ENCODE data around the gene SLK. TPM values are rescaled to one million over a fixed set of nuclear protein-coding genes. Genes with fewer than 3 reads are reported as not detected.

SLK gene
- total and polyA plus RNA-seq, 12 donors, result 6.7 to 75.4 (median 30.6) TPM

DNA sequence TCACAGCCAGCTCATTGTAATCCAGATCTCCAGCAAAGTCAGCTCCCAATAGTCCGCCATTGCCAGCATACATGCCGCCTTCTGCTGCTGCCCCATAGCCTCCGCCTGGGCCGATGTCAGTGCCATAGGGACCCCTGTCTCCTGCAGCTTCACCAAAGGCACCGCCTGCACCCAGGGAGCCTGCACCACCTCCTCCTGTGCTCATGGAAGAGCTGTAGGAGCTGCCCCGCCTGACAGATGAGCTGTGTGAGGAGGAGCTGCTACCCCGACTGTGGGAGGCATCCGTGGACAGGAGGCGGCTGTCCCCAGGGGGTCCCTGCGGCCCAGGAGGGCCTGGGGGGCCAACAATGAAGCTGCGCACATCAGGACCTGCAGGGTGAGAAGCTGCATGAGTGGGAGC is 67.0 kb downstream of the SLK start:
- intact Hi-C loops (cut with DNase I), result no loop called here
- TF ChIP-seq CTCF (IDR thresholded peaks at IDR 0.05), result no peak
- no peak for TF ChIP-seq POLR2A (IDR thresholded peaks at IDR 0.05)
- WGBS, 4 donors, result 79 to 93% (median 87%) methylated on average over 9 to 11 of the region's 11 CpGs

GRCh38 chr10:104034401-104035193 is 67.7 kb downstream of the SLK start:
- Histone ChIP-seq H3K9me3 (replicated peaks in 1 of 3) (no peaks in the 10 kb centered on the region), H3K27me3 (no peaks in the 10 kb centered on the region), H3K4me1 (replicated peaks in 1 of 2) (no peaks in the 10 kb centered on the region), H3K4me3 (no peak overlapping the region), H3K27ac (no peak overlapping the region), H3K36me3 (replicated peaks in 1 of 2) (no peaks in the 10 kb centered on the region)
- intact Hi-C loops (cut with DNase I), result no loop called here
- no peak for TF ChIP-seq POLR2A (IDR thresholded peaks at IDR 0.05)
- TF ChIP-seq CTCF (IDR thresholded peaks at IDR 0.05), result no peak
- peak in 1 of 7 donors; percentile 35 for DNase-seq
- 66 to 75% (median 71%) methylated on average over 11 to 23 of the region's 23 CpGs for WGBS, 4 donors

More for the DNA sequence above, 67.0 kb downstream of the SLK start:
- Histone ChIP-seq H3K4me1 (replicated peaks in 1 of 2) (no peaks in the 10 kb centered on the region), H3K36me3 (replicated peaks in 1 of 2) (peaks cover 0 to 5% of the 10 kb centered on the region in 2 donors), H3K27me3 (no peaks in the 10 kb centered on the region), H3K4me3 (no peak overlapping the region), H3K9me3 (replicated peaks in 1 of 3) (no peaks in the 10 kb centered on the region), H3K27ac (no peak overlapping the region)
- DNase-seq, result peak in 1 of 7 donors; percentile 43

DNA sequence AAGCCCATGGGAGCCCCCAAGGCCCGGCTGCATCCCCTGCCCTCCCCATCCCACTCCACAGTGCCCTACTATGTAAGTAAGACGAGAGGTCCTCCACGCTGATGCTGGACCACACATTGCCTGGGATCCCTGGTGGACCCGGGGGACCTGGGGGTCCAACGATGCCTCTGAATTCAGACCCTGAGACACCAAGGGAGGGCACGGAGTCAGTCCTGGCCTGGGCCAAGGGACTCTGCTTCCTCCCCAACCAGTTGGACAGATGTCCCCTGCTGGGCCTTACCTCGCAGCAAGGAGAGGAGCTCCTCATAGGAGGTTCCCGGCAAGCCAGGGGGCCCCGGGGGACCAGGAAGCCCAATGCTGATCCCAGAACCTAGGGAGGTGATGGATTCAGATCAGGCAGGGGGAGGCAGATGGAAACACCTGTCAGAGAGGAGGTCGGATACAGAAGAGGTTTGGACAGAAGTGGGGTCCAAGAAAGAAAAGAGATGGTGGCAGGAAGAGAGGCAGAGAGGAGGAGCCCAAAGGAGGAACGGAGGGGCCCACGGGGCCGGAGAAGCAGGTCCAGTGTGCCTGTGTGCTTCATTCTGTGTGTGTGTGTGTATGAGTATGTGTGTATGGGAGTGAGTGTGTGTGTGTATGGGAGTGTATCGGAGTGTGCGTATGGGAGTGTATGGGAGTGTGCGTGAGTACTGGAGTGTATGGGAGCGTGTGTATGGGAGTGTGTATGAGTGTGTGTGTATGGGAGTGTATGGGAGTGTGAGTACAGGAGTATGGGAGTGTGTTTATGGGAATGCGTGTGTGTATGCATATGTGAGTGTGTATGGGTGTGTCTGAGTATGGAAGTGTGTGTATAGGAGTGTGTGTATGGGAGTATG is 68.5 kb downstream of the SLK start:
- intact Hi-C loops (cut with DNase I), result no loop called here
- WGBS, 4 donors, result 80 to 86% (median 84%) methylated on average over 14 to 18 of the region's 18 CpGs
- Histone ChIP-seq H3K4me3 (no peak overlapping the region), H3K4me1 (replicated peaks in 1 of 2) (no peaks in the 10 kb centered on the region), H3K9me3 (replicated peaks in 1 of 3) (no peaks in the 10 kb centered on the region), H3K27me3 (no peaks in the 10 kb centered on the region), H3K27ac (no peak overlapping the region), H3K36me3 (replicated peaks in 1 of 2) (no peaks in the 10 kb centered on the region)
- peak in 1 of 7 donors; percentile 45 for DNase-seq
- TF ChIP-seq CTCF (IDR thresholded peaks at IDR 0.05), result no peak
- no peak for TF ChIP-seq POLR2A (IDR thresholded peaks at IDR 0.05)

DNA sequence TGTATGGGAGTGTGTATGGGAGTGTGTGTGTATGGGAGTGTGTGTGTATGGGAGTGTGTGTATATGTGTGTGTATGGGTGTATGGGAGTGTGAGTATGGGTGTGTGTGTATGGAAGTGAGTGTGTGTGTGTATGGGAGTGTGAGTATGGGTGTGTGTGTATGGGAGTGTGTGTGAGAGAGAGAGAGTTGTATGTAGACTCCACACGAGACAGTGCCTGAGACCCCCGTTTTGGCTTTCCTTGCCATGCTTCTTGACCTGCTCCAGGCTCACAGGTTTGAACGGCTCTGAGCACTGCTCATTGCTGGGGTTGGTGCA is 69.1 kb downstream of the SLK start:
- no peak overlapping the region for H3K27ac ChIP-seq
- TF ChIP-seq CTCF (IDR thresholded peaks at IDR 0.05) (no peak), POLR2A (IDR thresholded peaks at IDR 0.05) (no peak)
- no peaks in the 10 kb centered on the region for H3K9me3 ChIP-seq (replicated peaks in 1 of 3)
- 52 to 61% (median 60%) methylated on average over 3 of the region's 3 CpGs for WGBS, 4 donors
- no peak for DNase-seq
- intact Hi-C loops (cut with DNase I), result no loop called here
- H3K36me3 ChIP-seq (replicated peaks in 1 of 2), result no peaks in the 10 kb centered on the region
- H3K4me1 ChIP-seq (replicated peaks in 1 of 2), result no peaks in the 10 kb centered on the region
- H3K4me3 ChIP-seq, result no peak overlapping the region
- H3K27me3 ChIP-seq, result no peaks in the 10 kb centered on the region
